Measurements from ENCODE around the gene NANOS2.

DNA sequence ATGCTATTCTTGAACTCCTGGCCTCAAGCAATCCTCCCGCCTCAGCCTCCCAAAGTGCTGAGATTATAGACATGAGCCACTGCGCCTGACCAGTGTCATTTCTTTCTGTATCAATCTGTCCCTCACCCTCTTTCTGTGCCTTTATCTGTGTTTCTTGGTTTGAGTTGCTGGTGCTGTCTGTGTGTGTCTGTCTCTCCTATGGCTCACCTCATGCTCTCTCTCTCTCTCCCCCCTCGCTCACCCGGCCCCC, 38.5 kb downstream of the NANOS2 start:
- TF ChIP-seq ZNF44 (CRISPR knock-in tag; IDR thresholded peaks at IDR 0.05) (no peak), ZNF225 (CRISPR knock-in tag; IDR thresholded peaks at IDR 0.05) (no peak), POLR2A (IDR thresholded peaks at IDR 0.05; ENCODE audit: insufficient read depth in 1 of 2, low read depth in 2 of 2, low read length in 2 of 2) (no peak), IRF2 (CRISPR knock-in tag; IDR thresholded peaks at IDR 0.05) (no peak), ZEB1 (IDR thresholded peaks at IDR 0.05; ENCODE audit: insufficient replicate concordance, low read depth) (no peak), JUN (CRISPR knock-in tag; IDR thresholded peaks at IDR 0.05) (no peak), TCF12 (IDR thresholded peaks at IDR 0.05) (no peak), TCF12 (CRISPR knock-in tag; IDR thresholded peaks at IDR 0.05) (no peak), SP4 (CRISPR knock-in tag; IDR thresholded peaks at IDR 0.05) (no peak), PAF1 (CRISPR knock-in tag; IDR thresholded peaks at IDR 0.05) (no peak), FOXK2 (IDR thresholded peaks at IDR 0.05) (no peak)
- TF ChIP-seq, protein P1, sequence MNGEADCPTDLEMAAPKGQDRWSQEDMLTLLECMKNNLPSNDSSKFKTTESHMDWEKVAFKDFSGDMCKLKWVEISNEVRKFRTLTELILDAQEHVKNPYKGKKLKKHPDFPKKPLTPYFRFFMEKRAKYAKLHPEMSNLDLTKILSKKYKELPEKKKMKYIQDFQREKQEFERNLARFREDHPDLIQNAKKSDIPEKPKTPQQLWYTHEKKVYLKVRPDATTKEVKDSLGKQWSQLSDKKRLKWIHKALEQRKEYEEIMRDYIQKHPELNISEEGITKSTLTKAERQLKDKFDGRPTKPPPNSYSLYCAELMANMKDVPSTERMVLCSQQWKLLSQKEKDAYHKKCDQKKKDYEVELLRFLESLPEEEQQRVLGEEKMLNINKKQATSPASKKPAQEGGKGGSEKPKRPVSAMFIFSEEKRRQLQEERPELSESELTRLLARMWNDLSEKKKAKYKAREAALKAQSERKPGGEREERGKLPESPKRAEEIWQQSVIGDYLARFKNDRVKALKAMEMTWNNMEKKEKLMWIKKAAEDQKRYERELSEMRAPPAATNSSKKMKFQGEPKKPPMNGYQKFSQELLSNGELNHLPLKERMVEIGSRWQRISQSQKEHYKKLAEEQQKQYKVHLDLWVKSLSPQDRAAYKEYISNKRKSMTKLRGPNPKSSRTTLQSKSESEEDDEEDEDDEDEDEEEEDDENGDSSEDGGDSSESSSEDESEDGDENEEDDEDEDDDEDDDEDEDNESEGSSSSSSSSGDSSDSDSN (CRISPR knock-in tag; IDR thresholded peaks at IDR 0.05) = no peak
- TF ChIP-seq, protein P2, sequence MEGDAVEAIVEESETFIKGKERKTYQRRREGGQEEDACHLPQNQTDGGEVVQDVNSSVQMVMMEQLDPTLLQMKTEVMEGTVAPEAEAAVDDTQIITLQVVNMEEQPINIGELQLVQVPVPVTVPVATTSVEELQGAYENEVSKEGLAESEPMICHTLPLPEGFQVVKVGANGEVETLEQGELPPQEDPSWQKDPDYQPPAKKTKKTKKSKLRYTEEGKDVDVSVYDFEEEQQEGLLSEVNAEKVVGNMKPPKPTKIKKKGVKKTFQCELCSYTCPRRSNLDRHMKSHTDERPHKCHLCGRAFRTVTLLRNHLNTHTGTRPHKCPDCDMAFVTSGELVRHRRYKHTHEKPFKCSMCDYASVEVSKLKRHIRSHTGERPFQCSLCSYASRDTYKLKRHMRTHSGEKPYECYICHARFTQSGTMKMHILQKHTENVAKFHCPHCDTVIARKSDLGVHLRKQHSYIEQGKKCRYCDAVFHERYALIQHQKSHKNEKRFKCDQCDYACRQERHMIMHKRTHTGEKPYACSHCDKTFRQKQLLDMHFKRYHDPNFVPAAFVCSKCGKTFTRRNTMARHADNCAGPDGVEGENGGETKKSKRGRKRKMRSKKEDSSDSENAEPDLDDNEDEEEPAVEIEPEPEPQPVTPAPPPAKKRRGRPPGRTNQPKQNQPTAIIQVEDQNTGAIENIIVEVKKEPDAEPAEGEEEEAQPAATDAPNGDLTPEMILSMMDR (CRISPR knock-in tag; IDR thresholded peaks at IDR 0.05) = no peak
- TF ChIP-seq, protein P3, sequence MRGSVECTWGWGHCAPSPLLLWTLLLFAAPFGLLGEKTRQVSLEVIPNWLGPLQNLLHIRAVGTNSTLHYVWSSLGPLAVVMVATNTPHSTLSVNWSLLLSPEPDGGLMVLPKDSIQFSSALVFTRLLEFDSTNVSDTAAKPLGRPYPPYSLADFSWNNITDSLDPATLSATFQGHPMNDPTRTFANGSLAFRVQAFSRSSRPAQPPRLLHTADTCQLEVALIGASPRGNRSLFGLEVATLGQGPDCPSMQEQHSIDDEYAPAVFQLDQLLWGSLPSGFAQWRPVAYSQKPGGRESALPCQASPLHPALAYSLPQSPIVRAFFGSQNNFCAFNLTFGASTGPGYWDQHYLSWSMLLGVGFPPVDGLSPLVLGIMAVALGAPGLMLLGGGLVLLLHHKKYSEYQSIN (CRISPR knock-in tag; IDR thresholded peaks at IDR 0.05; ENCODE audit: borderline replicate concordance) = no peak

Measured in HepG2 (cell line).